Glomerular visceral epithelial cell (primary cell): Measurements from ENCODE around the gene SMCR8.
"Not testable (repeated sequence)": the region's sequence is repeated elsewhere in the genome, so short reads cannot be mapped to it uniquely, and the experiment has no call there.

Experiments
- DNase-seq: peaks from one replicate; pipeline ENCODE4 v3.0.0-alpha.2; 2016; ENCODE audit errors: extremely low spot score

The SMCR8 gene

GRCh38 chr17:18315961-18316360 lies 868 bp downstream of the SMCR8 start:
- DNase-seq, result no peak

GRCh38 chr17:18318117-18318516 lies 3.0 kb downstream of the SMCR8 start:
- DNase-seq, result no peak

GRCh38 chr17:18318771-18319450 lies 3.8 kb downstream of the SMCR8 start:
- DNase-seq, result no peak

GRCh38 chr17:18319604-18320256 lies 4.6 kb downstream of the SMCR8 start:
- DNase-seq, result peak; percentile 38

GRCh38 chr17:18320301-18320700 lies 5.2 kb downstream of the SMCR8 start:
- DNase-seq, result no peak

GRCh38 chr17:18321309-18321708 lies 6.2 kb downstream of the SMCR8 start:
- DNase-seq, result no peak

GRCh38 chr17:18322522-18322921 lies 7.4 kb downstream of the SMCR8 start:
- DNase-seq, result no peak

GRCh38 chr17:18323007-18323406 lies 7.9 kb downstream of the SMCR8 start:
- DNase-seq, result no peak

- no peak for DNase-seq
Observed at GRCh38 chr17:18323507-18324139, 8.5 kb downstream of the SMCR8 start.

- no peak for DNase-seq
Observed at GRCh38 chr17:18324140-18325050, 9.3 kb downstream of the SMCR8 start.

- no peak for DNase-seq
Observed at GRCh38 chr17:18326039-18326438, 10.9 kb downstream of the SMCR8 start.

- DNase-seq, result no peak
Observed at GRCh38 chr17:18326572-18326971, 11.5 kb downstream of the SMCR8 start.

GRCh38 chr17:18327093-18327492 lies 12.0 kb downstream of the SMCR8 start:
- no peak for DNase-seq

- no peak for DNase-seq
Observed at GRCh38 chr17:18327556-18327955, 12.5 kb downstream of the SMCR8 start.

- no peak for DNase-seq
Observed at GRCh38 chr17:18328643-18329204, 13.6 kb downstream of the SMCR8 start.

- no peak for DNase-seq
Observed at GRCh38 chr17:18331879-18332278, 16.8 kb downstream of the SMCR8 start.

GRCh38 chr17:18332909-18333489 lies 17.9 kb downstream of the SMCR8 start:
- DNase-seq, result no peak

- DNase-seq, result not testable (repeated sequence)
Observed at GRCh38 chr17:18338158-18338557, 23.1 kb downstream of the SMCR8 start.

GRCh38 chr17:18339933-18340332 lies 24.8 kb downstream of the SMCR8 start:
- no peak for DNase-seq

GRCh38 chr17:18344021-18344420 lies 28.9 kb downstream of the SMCR8 start:
- no peak for DNase-seq

GRCh38 chr17:18353541-18353940 lies 38.4 kb downstream of the SMCR8 start:
- DNase-seq, result no peak
